ENCODE results near the gene KCNK5. TPM values are rescaled to one million over a fixed set of nuclear protein-coding genes. Genes with fewer than 3 reads are reported as not detected.
A peak's percentile ranks its signal among the peaks of the same experiment; 100 is the strongest.

The KCNK5 gene
- total RNA-seq, 2 experiments from 2014 or later: 0.30 to 0.47 TPM

DNA sequence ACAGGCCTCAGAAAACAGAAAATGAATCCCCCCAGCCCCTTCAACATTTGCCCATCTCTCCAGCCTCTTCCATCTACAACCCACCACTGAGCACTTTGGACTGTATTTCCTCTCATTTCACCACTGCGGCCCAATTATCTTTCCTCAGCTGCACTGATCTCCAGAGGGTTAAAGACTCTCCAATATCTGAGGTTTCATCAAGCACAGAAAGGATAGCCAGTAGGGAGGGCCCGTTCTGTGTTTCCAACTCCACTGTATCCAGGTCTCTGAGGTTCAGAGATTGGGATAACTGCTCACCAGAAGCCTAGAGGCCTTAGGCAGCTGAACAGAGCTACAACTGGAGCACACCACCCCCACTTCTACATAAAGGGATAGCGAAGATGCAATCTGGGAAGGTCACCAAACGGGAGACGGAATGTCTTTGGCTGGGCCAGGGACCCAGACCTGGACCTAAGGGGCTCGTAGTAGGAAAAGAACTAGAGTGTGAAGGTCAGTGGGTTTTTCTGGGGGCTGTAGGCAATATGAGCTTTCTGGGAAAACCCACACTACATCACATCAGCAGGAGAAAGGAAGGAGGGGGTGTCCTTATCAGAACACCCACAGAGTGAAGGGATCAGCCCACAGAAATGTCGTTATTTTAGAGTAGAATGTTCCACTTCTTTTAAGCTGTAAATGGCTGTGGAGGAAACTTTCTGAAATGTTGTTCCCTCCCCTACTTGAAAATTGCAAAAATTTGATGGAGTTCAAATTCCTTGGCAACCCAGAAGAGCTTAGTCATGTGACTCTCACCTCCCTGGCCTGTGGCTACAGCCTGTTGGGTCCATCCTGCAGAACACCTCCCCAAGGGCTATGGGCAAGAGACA lies 7.3 kb downstream of the KCNK5 start:
- Histone ChIP-seq H3K27ac (ENCODE audit: low read depth in 1 of 2, low read length in 2 of 2) (no peak overlapping the region), H3K36me3 (ENCODE audit: insufficient read depth, low read length) (no peaks in the 10 kb centered on the region), H3K4me1 (ENCODE audit: insufficient read depth, low read length) (peaks cover 26% of the 10 kb centered on the region), H3K9me3 (ENCODE audit: control insufficient read depth in 1 of 2, insufficient read depth in 1 of 2, low read length in 2 of 2) (no peaks in the 10 kb centered on the region), H3K4me3 (ENCODE audit: low read length) (no peak overlapping the region), H3K27me3 (ENCODE audit: control insufficient read depth in 1 of 2, insufficient read depth in 2 of 2, low read length in 2 of 2) (no peaks in the 10 kb centered on the region)
- ChIA-PET CTCF (no interaction called here), POLR2A (no interaction called here)
- DNase-seq: no peak
- no peak for ATAC-seq (ENCODE audit: poor library complexity)
- H3K4me1 Mint-ChIP-seq (ENCODE audit: low read depth): peaks cover 26% of the 10 kb centered on the region
- H3K9me3 Mint-ChIP-seq: no peaks in the 10 kb centered on the region
- no peaks in the 10 kb centered on the region for H3K27me3 Mint-ChIP-seq
- no peak overlapping the region for H3K27ac Mint-ChIP-seq
- TF ChIP-seq, protein P1, sequence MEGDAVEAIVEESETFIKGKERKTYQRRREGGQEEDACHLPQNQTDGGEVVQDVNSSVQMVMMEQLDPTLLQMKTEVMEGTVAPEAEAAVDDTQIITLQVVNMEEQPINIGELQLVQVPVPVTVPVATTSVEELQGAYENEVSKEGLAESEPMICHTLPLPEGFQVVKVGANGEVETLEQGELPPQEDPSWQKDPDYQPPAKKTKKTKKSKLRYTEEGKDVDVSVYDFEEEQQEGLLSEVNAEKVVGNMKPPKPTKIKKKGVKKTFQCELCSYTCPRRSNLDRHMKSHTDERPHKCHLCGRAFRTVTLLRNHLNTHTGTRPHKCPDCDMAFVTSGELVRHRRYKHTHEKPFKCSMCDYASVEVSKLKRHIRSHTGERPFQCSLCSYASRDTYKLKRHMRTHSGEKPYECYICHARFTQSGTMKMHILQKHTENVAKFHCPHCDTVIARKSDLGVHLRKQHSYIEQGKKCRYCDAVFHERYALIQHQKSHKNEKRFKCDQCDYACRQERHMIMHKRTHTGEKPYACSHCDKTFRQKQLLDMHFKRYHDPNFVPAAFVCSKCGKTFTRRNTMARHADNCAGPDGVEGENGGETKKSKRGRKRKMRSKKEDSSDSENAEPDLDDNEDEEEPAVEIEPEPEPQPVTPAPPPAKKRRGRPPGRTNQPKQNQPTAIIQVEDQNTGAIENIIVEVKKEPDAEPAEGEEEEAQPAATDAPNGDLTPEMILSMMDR (IDR thresholded peaks at IDR 0.05): no peak
- H3K4me3 Mint-ChIP-seq: no peak overlapping the region
- no peaks in the 10 kb centered on the region for H3K36me3 Mint-ChIP-seq (ENCODE audit: low read depth)
- intact Hi-C loops (cut with DNase I, micrococcal nuclease): no loop called here

DNA sequence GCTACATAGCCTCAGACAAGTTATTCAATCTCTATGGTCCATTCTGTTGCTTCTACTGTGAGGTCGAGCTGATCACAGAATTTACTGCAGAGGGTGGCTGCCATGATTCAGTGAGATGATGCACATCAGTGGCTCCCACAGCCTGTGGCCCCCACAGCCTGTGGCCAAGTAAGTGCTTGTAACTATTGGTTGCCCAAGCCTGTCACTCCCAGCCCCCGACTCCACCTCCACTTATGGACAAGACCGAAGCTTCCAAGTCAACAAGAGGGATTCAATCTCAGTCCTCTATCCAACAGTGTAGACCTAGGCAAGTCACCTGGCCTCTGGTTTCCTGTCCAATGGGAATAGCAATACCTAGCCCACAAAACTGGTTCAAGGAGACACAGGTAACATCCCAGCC lies 8.2 kb downstream of the KCNK5 start:
- H3K9me3 ChIP-seq (ENCODE audit: control insufficient read depth in 1 of 2, insufficient read depth in 1 of 2, low read length in 2 of 2): no peaks in the 10 kb centered on the region
- intact Hi-C loops (cut with DNase I, micrococcal nuclease): no loop called here
- no peak overlapping the region for H3K4me3 Mint-ChIP-seq
- POLR2A ChIA-PET: no interaction called here
- H3K27me3 ChIP-seq (ENCODE audit: control insufficient read depth in 1 of 2, insufficient read depth in 2 of 2, low read length in 2 of 2): no peaks in the 10 kb centered on the region
- no peaks in the 10 kb centered on the region for H3K27me3 Mint-ChIP-seq
- H3K27ac Mint-ChIP-seq: no peak overlapping the region
- no peaks in the 10 kb centered on the region for H3K36me3 Mint-ChIP-seq (ENCODE audit: low read depth)
- H3K27ac ChIP-seq (ENCODE audit: low read depth in 1 of 2, low read length in 2 of 2): no peak overlapping the region
- TF ChIP-seq, protein P1 (IDR thresholded peaks at IDR 0.05): no peak
- no peak for DNase-seq
- no peak for ATAC-seq (ENCODE audit: poor library complexity)
- no peaks in the 10 kb centered on the region for H3K36me3 ChIP-seq (ENCODE audit: insufficient read depth, low read length)
- peaks cover 18% of the 10 kb centered on the region for H3K4me1 Mint-ChIP-seq (ENCODE audit: low read depth)
- H3K9me3 Mint-ChIP-seq: no peaks in the 10 kb centered on the region
- CTCF ChIA-PET: no interaction called here
- H3K4me1 ChIP-seq (ENCODE audit: insufficient read depth, low read length): peaks cover 19% of the 10 kb centered on the region
- H3K4me3 ChIP-seq (ENCODE audit: low read length): no peak overlapping the region

DNA sequence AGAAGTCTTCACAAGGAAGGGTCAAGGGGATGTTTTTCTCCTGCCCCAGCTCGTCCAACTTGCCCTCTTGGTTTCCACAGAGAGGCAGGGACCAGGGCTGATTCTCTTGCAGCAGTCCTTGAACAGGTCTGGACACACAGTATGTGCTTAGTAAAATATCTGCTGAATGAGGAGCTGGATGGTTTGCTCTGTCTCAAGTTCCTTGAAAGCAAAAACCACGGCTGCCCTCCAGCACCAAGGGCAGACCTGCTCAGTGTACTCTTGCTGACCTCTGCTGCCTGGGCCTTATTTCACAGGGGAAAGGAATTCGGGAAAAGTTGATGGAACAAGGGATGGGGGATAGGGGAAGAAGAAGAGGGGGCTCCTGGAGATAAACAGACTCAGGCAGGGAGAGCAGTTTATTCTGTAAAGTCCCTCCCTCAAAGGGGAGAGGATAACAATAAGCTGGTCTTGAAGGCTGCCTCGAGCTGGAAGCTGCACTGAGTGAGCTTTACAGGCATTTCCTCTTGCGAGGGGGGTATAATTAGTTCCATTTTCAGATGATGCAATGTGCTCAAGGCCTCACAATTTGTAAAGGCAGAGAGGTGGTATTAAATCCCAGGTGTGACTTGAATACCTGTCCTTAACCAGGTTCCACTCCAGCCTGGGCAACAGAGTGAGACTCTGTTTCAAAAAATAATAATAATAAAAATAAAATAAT lies 10.3 kb downstream of the KCNK5 start:
- no peak for ATAC-seq (ENCODE audit: poor library complexity)
- H3K36me3 ChIP-seq (ENCODE audit: insufficient read depth, low read length): no peaks in the 10 kb centered on the region
- no peaks in the 10 kb centered on the region for H3K27me3 ChIP-seq (ENCODE audit: control insufficient read depth in 1 of 2, insufficient read depth in 2 of 2, low read length in 2 of 2)
- peak in 1 of 14 experiments; percentile 8 for DNase-seq
- no peaks in the 10 kb centered on the region for H3K36me3 Mint-ChIP-seq (ENCODE audit: low read depth)
- POLR2A ChIA-PET: no interaction called here
- H3K9me3 ChIP-seq (ENCODE audit: control insufficient read depth in 1 of 2, insufficient read depth in 1 of 2, low read length in 2 of 2): no peaks in the 10 kb centered on the region
- intact Hi-C loops (cut with DNase I, micrococcal nuclease): no loop called here
- TF ChIP-seq, protein P1 (IDR thresholded peaks at IDR 0.05): no peak
- H3K27ac Mint-ChIP-seq: no peak overlapping the region
- CTCF ChIA-PET: no interaction called here
- H3K4me1 ChIP-seq (ENCODE audit: insufficient read depth, low read length): peaks cover 4% of the 10 kb centered on the region
- peaks cover 7% of the 10 kb centered on the region for H3K4me1 Mint-ChIP-seq (ENCODE audit: low read depth)
- no peak overlapping the region for H3K4me3 Mint-ChIP-seq
- H3K9me3 Mint-ChIP-seq: no peaks in the 10 kb centered on the region
- H3K27ac ChIP-seq (ENCODE audit: low read depth in 1 of 2, low read length in 2 of 2): no peak overlapping the region
- no peak overlapping the region for H3K4me3 ChIP-seq (ENCODE audit: low read length)
- no peaks in the 10 kb centered on the region for H3K27me3 Mint-ChIP-seq

Data from CD4-positive, alpha-beta T cell (primary cell).